ENCODE data around the gene THEMIS2.
A peak's percentile ranks its signal among the peaks of the same experiment; 100 is the strongest.

The THEMIS2 gene

GRCh38 chr1:27886353-27886679, 14.0 kb downstream of the THEMIS2 start:
- ATAC-seq (ENCODE audit: low read depth) (no peak), DNase-seq (ENCODE audit: low spot score in 2 of 2) (no peak)
- H3K4me1 Mint-ChIP-seq, result peaks cover 52% of the 10 kb centered on the region
- no peak overlapping the region for H3K4me3 Mint-ChIP-seq
- no peaks in the 10 kb centered on the region for H3K9me3 Mint-ChIP-seq
- H3K27ac Mint-ChIP-seq, result peak overlapping the region; percentile 94
- H3K36me3 Mint-ChIP-seq, result peaks cover 20% of the 10 kb centered on the region
- H3K27me3 Mint-ChIP-seq, result no peaks in the 10 kb centered on the region

- ATAC-seq (ENCODE audit: low read depth) (no peak), DNase-seq (ENCODE audit: low spot score in 2 of 2) (no peak)
- Mint-ChIP-seq H3K27me3 (no peaks in the 10 kb centered on the region), H3K9me3 (no peaks in the 10 kb centered on the region), H3K36me3 (peaks cover 18% of the 10 kb centered on the region), H3K27ac (peak overlapping the region; percentile 94), H3K4me3 (peak overlapping the region; percentile 42), H3K4me1 (peaks cover 55% of the 10 kb centered on the region)
These were observed 14.4 kb downstream of the THEMIS2 start for GRCh38 chr1:27886744-27887143.

- Mint-ChIP-seq H3K4me1 (peaks cover 60% of the 10 kb centered on the region), H3K9me3 (no peaks in the 10 kb centered on the region), H3K36me3 (peaks cover 16% of the 10 kb centered on the region), H3K27me3 (no peaks in the 10 kb centered on the region), H3K27ac (peak overlapping the region; percentile 94), H3K4me3 (peak overlapping the region; percentile 42)
- DNase-seq (ENCODE audit: low spot score in 2 of 2) (no peak), ATAC-seq (ENCODE audit: low read depth) (peak; percentile 31)
These were observed 15.1 kb downstream of the THEMIS2 start for GRCh38 chr1:27887215-27888021.

GRCh38 chr1:27889506-27889905, 17.2 kb downstream of the THEMIS2 start:
- ATAC-seq (ENCODE audit: low read depth), result no peak
- Mint-ChIP-seq H3K27ac (peak overlapping the region; percentile 35), H3K9me3 (no peaks in the 10 kb centered on the region), H3K36me3 (peaks cover 12% of the 10 kb centered on the region), H3K4me3 (no peak overlapping the region), H3K27me3 (no peaks in the 10 kb centered on the region), H3K4me1 (peaks cover 50% of the 10 kb centered on the region)
- DNase-seq (ENCODE audit: low spot score in 2 of 2), result no peak

- H3K4me1 Mint-ChIP-seq, result peaks cover 38% of the 10 kb centered on the region
- H3K36me3 Mint-ChIP-seq, result peaks cover 18% of the 10 kb centered on the region
- peak overlapping the region; percentile 99 for H3K27ac Mint-ChIP-seq
- H3K9me3 Mint-ChIP-seq, result no peaks in the 10 kb centered on the region
- peak overlapping the region; percentile 62 for H3K4me3 Mint-ChIP-seq
- ATAC-seq (ENCODE audit: low read depth) (peak; percentile 81), DNase-seq (ENCODE audit: low spot score in 2 of 2) (peak in 1 of 2 donors; percentile 66)
- H3K27me3 Mint-ChIP-seq, result no peaks in the 10 kb centered on the region
These were observed 19.0 kb downstream of the THEMIS2 start for GRCh38 chr1:27891196-27891889.

GRCh38 chr1:27894521-27894920, 22.2 kb downstream of the THEMIS2 start:
- no peak for DNase-seq (ENCODE audit: low spot score in 2 of 2)
- Mint-ChIP-seq H3K4me1 (peaks cover 25% of the 10 kb centered on the region), H3K36me3 (peaks cover 20% of the 10 kb centered on the region), H3K4me3 (no peak overlapping the region), H3K9me3 (no peaks in the 10 kb centered on the region), H3K27ac (peak overlapping the region; percentile 86), H3K27me3 (no peaks in the 10 kb centered on the region)
- no peak for ATAC-seq (ENCODE audit: low read depth)

GRCh38 chr1:27906759-27907158, 34.4 kb downstream of the THEMIS2 start:
- H3K4me3 Mint-ChIP-seq, result no peak overlapping the region
- ATAC-seq (ENCODE audit: low read depth) (no peak), DNase-seq (ENCODE audit: low spot score in 2 of 2) (no peak)
- H3K27ac Mint-ChIP-seq, result no peak overlapping the region
- no peaks in the 10 kb centered on the region for H3K9me3 Mint-ChIP-seq
- H3K27me3 Mint-ChIP-seq, result no peaks in the 10 kb centered on the region
- H3K36me3 Mint-ChIP-seq, result peaks cover 21% of the 10 kb centered on the region
- no peaks in the 10 kb centered on the region for H3K4me1 Mint-ChIP-seq

GRCh38 chr1:27912429-27912828, 40.1 kb downstream of the THEMIS2 start:
- Mint-ChIP-seq H3K27me3 (no peaks in the 10 kb centered on the region), H3K27ac (no peak overlapping the region), H3K4me1 (peaks cover 15% of the 10 kb centered on the region), H3K36me3 (peaks cover 17% of the 10 kb centered on the region), H3K4me3 (no peak overlapping the region), H3K9me3 (no peaks in the 10 kb centered on the region)
- no peak for DNase-seq (ENCODE audit: low spot score in 2 of 2)
- ATAC-seq (ENCODE audit: low read depth), result no peak

- H3K27ac Mint-ChIP-seq, result peak overlapping the region; percentile 98
- peaks cover 15% of the 10 kb centered on the region for H3K4me1 Mint-ChIP-seq
- no peak for ATAC-seq (ENCODE audit: low read depth)
- no peak for DNase-seq (ENCODE audit: low spot score in 2 of 2)
- H3K27me3 Mint-ChIP-seq, result peaks cover 3% of the 10 kb centered on the region
- peak overlapping the region; percentile 97 for H3K4me3 Mint-ChIP-seq
- H3K9me3 Mint-ChIP-seq, result no peaks in the 10 kb centered on the region
- peaks cover 8% of the 10 kb centered on the region for H3K36me3 Mint-ChIP-seq
These were observed 42.8 kb downstream of the THEMIS2 start for GRCh38 chr1:27915082-27915575.

GRCh38 chr1:27922272-27922671, 49.9 kb downstream of the THEMIS2 start:
- H3K27me3 Mint-ChIP-seq, result peaks cover 3% of the 10 kb centered on the region

GRCh38 chr1:27928216-27928954, 56.0 kb downstream of the THEMIS2 start:
- no peak for DNase-seq (ENCODE audit: low spot score in 2 of 2)
- Mint-ChIP-seq H3K4me1 (peaks cover 9% of the 10 kb centered on the region), H3K27ac (no peak overlapping the region), H3K4me3 (no peak overlapping the region), H3K36me3 (peaks cover 2% of the 10 kb centered on the region), H3K27me3 (peaks cover 2% of the 10 kb centered on the region), H3K9me3 (no peaks in the 10 kb centered on the region)
- ATAC-seq (ENCODE audit: low read depth), result no peak

More at GRCh38 chr1:27922272-27922671, 49.9 kb downstream of the THEMIS2 start:
- Mint-ChIP-seq H3K4me3 (no peak overlapping the region), H3K4me1 (no peaks in the 10 kb centered on the region), H3K9me3 (no peaks in the 10 kb centered on the region), H3K27ac (no peak overlapping the region), H3K36me3 (no peaks in the 10 kb centered on the region)
- DNase-seq (ENCODE audit: low spot score in 2 of 2) (no peak), ATAC-seq (ENCODE audit: low read depth) (no peak)

GRCh38 chr1:27931184-27931583, 58.8 kb downstream of the THEMIS2 start:
- no peak for ATAC-seq (ENCODE audit: low read depth)
- Mint-ChIP-seq H3K36me3 (peaks cover 2% of the 10 kb centered on the region), H3K27me3 (peaks cover 13% of the 10 kb centered on the region), H3K27ac (no peak overlapping the region), H3K4me3 (no peak overlapping the region), H3K4me1 (peaks cover 17% of the 10 kb centered on the region), H3K9me3 (no peaks in the 10 kb centered on the region)
- DNase-seq (ENCODE audit: low spot score in 2 of 2), result no peak

GRCh38 chr1:27931759-27932158, 59.4 kb downstream of the THEMIS2 start:
- ATAC-seq (ENCODE audit: low read depth) (peak; percentile 64), DNase-seq (ENCODE audit: low spot score in 2 of 2) (no peak)
- Mint-ChIP-seq H3K27me3 (peaks cover 13% of the 10 kb centered on the region), H3K4me3 (no peak overlapping the region), H3K9me3 (no peaks in the 10 kb centered on the region), H3K4me1 (peaks cover 17% of the 10 kb centered on the region), H3K27ac (no peak overlapping the region), H3K36me3 (peaks cover 2% of the 10 kb centered on the region)

Measured in memory B cell (primary cell).